Measurements from ENCODE around the gene C9orf152.
A peak's percentile ranks its signal among the peaks of the same experiment; 100 is the strongest.

C9orf152 gene

GRCh38 chr9:110179734-110180133 lies 28.2 kb downstream of the C9orf152 start:
- DNase-seq = no peak

GRCh38 chr9:110178281-110178680 lies 29.7 kb downstream of the C9orf152 start:
- no peak for DNase-seq

GRCh38 chr9:110175275-110175968 lies 32.5 kb downstream of the C9orf152 start:
- no peak for DNase-seq

GRCh38 chr9:110173322-110173642 lies 34.7 kb downstream of the C9orf152 start:
- no peak for DNase-seq

GRCh38 chr9:110170357-110171257 lies 37.4 kb downstream of the C9orf152 start:
- no peak for DNase-seq

- DNase-seq = no peak
These were observed 39.5 kb downstream of the C9orf152 start for GRCh38 chr9:110168486-110168885.

- peak; percentile 62 for DNase-seq
These were observed 46.0 kb downstream of the C9orf152 start for GRCh38 chr9:110161940-110162339.

- DNase-seq = no peak
These were observed 47.3 kb downstream of the C9orf152 start for GRCh38 chr9:110160685-110161084.

- no peak for DNase-seq
These were observed 47.8 kb downstream of the C9orf152 start for GRCh38 chr9:110160123-110160522.

- no peak for DNase-seq
These were observed 49.9 kb downstream of the C9orf152 start for GRCh38 chr9:110157823-110158664.

GRCh38 chr9:110156902-110157301 lies 51.1 kb downstream of the C9orf152 start:
- peak; percentile 82 for DNase-seq

- peak; percentile 57 for DNase-seq
These were observed 51.5 kb downstream of the C9orf152 start for GRCh38 chr9:110156416-110156815.

GRCh38 chr9:110155751-110156150 lies 52.2 kb downstream of the C9orf152 start:
- no peak for DNase-seq

- DNase-seq = no peak
These were observed 54.5 kb downstream of the C9orf152 start for GRCh38 chr9:110153431-110153830.

GRCh38 chr9:110152704-110153374 lies 55.1 kb downstream of the C9orf152 start:
- DNase-seq = peak; percentile 36
